Kidney epithelial cell (primary cell): ENCODE measurements around the gene ENTPD5. TPM values are rescaled to one million over a fixed set of nuclear protein-coding genes. Genes with fewer than 3 reads are reported as not detected.

Source experiments
- DNase-seq: peaks from one replicate; pipeline ENCODE4 v3.0.0-alpha.2; 2010; ENCODE audit warnings: low read depth
- H3K27me3 ChIP-seq: 2 replicates; pipeline ENCODE4 v1.6.0; 2011; ENCODE audit warnings: low read length; ENCODE audit not compliant: control insufficient read depth, insufficient read depth
- H3K36me3 ChIP-seq: 2 replicates; pipeline ENCODE4 v1.5.1; 2011; ENCODE audit warnings: low read length; ENCODE audit not compliant: control insufficient read depth, insufficient read depth
- H3K4me3 ChIP-seq: 2 replicates; pipeline ENCODE4 v1.5.1; 2011; ENCODE audit warnings: low read depth, mild to moderate bottlenecking, control low read depth, low read length
- CTCF ChIP-seq: IDR thresholded peaks from 2 replicates; pipeline ENCODE4 v1.5.1; 2011; ENCODE audit warnings: mild to moderate bottlenecking, moderate library complexity, low read length, control low read depth, inconsistent platforms; ENCODE audit not compliant: insufficient read depth, poor library complexity, severe bottlenecking
- total RNA-seq: library from RNA; depleted of rRNA; stranded (reverse); fragments of >200 nt; gene quantifications from 2 replicates; pipeline ENCODE4 v1.2.3, GENCODE V29; 2015

The ENTPD5 gene
- 11.4 and 13.7 TPM in 2 replicates for total RNA-seq

GRCh38 chr14:74018586-74019407 is at the start of gene ENTPD5, which contains the start of gene BBOF1:
TSS of gene ENTPD5 (minus strand) at chr14:74019288. CDS start at chr14:73988102, 31,186 bp downstream.
TSS of gene BBOF1 (plus strand) at chr14:74019349. CDS start at chr14:74019479, 130 bp downstream.
- DNase-seq: no peak
- Histone ChIP-seq H3K36me3 (no peaks in the 10 kb centered on the region), H3K27me3 (no peaks in the 10 kb centered on the region), H3K4me3 (peak within 1 kb of the TSS; percentile 83)
- no peak for TF ChIP-seq CTCF

GRCh38 chr14:74065746-74066575 is 46.9 kb upstream of the ENTPD5 start:
- Histone ChIP-seq H3K27me3 (no peaks in the 10 kb centered on the region), H3K36me3 (no peaks in the 10 kb centered on the region), H3K4me3 (no peak overlapping the region)
- no peak for TF ChIP-seq CTCF
- no peak for DNase-seq

GRCh38 chr14:74064883-74065282 is 45.8 kb upstream of the ENTPD5 start:
- H3K27me3 ChIP-seq: no peaks in the 10 kb centered on the region
- no peak for TF ChIP-seq CTCF
- H3K36me3 ChIP-seq: no peaks in the 10 kb centered on the region
- DNase-seq: no peak
- no peak overlapping the region for H3K4me3 ChIP-seq

- H3K4me3 ChIP-seq: no peak overlapping the region
- DNase-seq: no peak
- no peak for TF ChIP-seq CTCF
- H3K36me3 ChIP-seq: no peaks in the 10 kb centered on the region
- no peaks in the 10 kb centered on the region for H3K27me3 ChIP-seq
These were observed 45.3 kb upstream of the ENTPD5 start for GRCh38 chr14:74064426-74064825.

GRCh38 chr14:74062809-74063150 is 43.7 kb upstream of the ENTPD5 start:
- no peak for TF ChIP-seq CTCF
- Histone ChIP-seq H3K4me3 (no peak overlapping the region), H3K36me3 (no peaks in the 10 kb centered on the region), H3K27me3 (no peaks in the 10 kb centered on the region)
- no peak for DNase-seq
